Measurements from ENCODE around the gene LIMK2.

GRCh38 chr22:31246687-31247086, 34.6 kb downstream of the LIMK2 start:
- TF ChIP-seq, protein P1, sequence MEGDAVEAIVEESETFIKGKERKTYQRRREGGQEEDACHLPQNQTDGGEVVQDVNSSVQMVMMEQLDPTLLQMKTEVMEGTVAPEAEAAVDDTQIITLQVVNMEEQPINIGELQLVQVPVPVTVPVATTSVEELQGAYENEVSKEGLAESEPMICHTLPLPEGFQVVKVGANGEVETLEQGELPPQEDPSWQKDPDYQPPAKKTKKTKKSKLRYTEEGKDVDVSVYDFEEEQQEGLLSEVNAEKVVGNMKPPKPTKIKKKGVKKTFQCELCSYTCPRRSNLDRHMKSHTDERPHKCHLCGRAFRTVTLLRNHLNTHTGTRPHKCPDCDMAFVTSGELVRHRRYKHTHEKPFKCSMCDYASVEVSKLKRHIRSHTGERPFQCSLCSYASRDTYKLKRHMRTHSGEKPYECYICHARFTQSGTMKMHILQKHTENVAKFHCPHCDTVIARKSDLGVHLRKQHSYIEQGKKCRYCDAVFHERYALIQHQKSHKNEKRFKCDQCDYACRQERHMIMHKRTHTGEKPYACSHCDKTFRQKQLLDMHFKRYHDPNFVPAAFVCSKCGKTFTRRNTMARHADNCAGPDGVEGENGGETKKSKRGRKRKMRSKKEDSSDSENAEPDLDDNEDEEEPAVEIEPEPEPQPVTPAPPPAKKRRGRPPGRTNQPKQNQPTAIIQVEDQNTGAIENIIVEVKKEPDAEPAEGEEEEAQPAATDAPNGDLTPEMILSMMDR (conservative IDR thresholded peaks at IDR 0.05): no peak
- TF ChIP-seq EZH2 (IDR thresholded peaks at IDR 0.05; ENCODE audit: low read depth): no peak
